Osteoblast (primary cell): ENCODE results near the gene WDR12. TPM values are rescaled to one million over a fixed set of nuclear protein-coding genes. Genes with fewer than 3 reads are reported as not detected.
A peak's percentile ranks its signal among the peaks of the same experiment; 100 is the strongest.

Experiments
- DNase-seq: peaks from one replicate; pipeline ENCODE4 v3.0.0; 2011; ENCODE audit warnings: low spot score, mixed read lengths; ENCODE audit not compliant: insufficient read length; ENCODE audit errors: missing footprints
- H2AFZ ChIP-seq: 2 replicates; pipeline ENCODE4 v1.6.0; 2011; ENCODE audit warnings: mild to moderate bottlenecking, low read length
- H3K27ac ChIP-seq: 2 replicates; pipeline ENCODE4 v1.5.1; 2011; ENCODE audit warnings: mild to moderate bottlenecking, low read depth, low read length, moderate library complexity
- H3K27me3 ChIP-seq: 2 replicates; pipeline ENCODE4 v1.6.0; 2012; ENCODE audit warnings: mild to moderate bottlenecking, control low read depth, inconsistent platforms, low read length, moderate library complexity; ENCODE audit not compliant: insufficient read depth
- H3K36me3 ChIP-seq: 2 replicates; pipeline ENCODE4 v1.5.1; 2011; ENCODE audit warnings: mild to moderate bottlenecking, low read length, control low read depth, moderate library complexity; ENCODE audit not compliant: insufficient read depth
- H3K4me1 ChIP-seq: 2 replicates; pipeline ENCODE4 v1.5.1; 2011; ENCODE audit warnings: mild to moderate bottlenecking, low read length, control low read depth, moderate library complexity; ENCODE audit not compliant: insufficient read depth
- H3K4me2 ChIP-seq: 2 replicates; pipeline ENCODE4 v1.6.0; 2011; ENCODE audit warnings: mild to moderate bottlenecking, low read length; ENCODE audit not compliant: insufficient read depth
- H3K4me3 ChIP-seq: fragments of 200-600 bp; sonication (generic); 3 replicates; pipeline ENCODE4 v1.5.1; 2012; ENCODE audit warnings: mild to moderate bottlenecking, low read length, inconsistent platforms; ENCODE audit not compliant: insufficient read depth
- H3K79me2 ChIP-seq: 2 replicates; pipeline ENCODE4 v1.6.0; 2012; ENCODE audit warnings: mild to moderate bottlenecking, low read length, control low read depth, inconsistent platforms; ENCODE audit not compliant: insufficient read depth
- H3K9me3 ChIP-seq: 2 replicates; pipeline ENCODE4 v1.5.1; 2011; ENCODE audit warnings: low read depth, low read length, control low read depth
- H4K20me1 ChIP-seq: 2 replicates; pipeline ENCODE4 v1.6.0; 2012; ENCODE audit warnings: mild to moderate bottlenecking, low read length, control low read depth; ENCODE audit not compliant: insufficient read depth
- total RNA-seq: library from RNA; depleted of rRNA; stranded (reverse); fragments of >200 nt; gene quantifications from 2 replicates; pipeline ENCODE4 v1.2.3, GENCODE V29; 2012
- TF ChIP-seq, protein P1 (sequence below): IDR thresholded peaks from 2 replicates; pipeline ENCODE4 v1.5.1; 2011; ENCODE audit warnings: mild to moderate bottlenecking, low read depth, low read length, moderate library complexity; ENCODE audit errors: extremely low read depth

Gene WDR12
- total RNA-seq, 1 donor: 21.4 TPM

DNA sequence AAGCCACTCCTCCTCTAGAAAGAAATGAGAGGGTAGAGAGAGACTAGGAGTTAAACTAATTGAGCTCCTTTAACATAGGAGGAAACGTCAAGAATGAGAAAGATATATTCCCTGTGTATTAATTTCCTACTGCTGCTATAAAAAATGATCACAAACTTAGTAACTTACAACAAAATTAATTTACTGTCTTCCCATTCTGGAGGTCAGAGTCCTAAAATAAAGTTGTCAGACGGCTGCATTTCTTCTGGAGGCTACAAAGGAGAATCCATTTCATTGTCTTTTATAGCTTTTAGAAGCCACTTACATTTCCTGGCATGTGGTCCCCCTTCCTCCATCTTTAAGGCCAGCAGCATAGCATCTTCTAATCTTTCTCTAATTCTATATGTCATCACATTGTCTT, 66.8 kb downstream of the WDR12 start:
- H3K4me3 ChIP-seq: no peak overlapping the region
- H2AFZ ChIP-seq: no peak overlapping the region
- H3K4me1 ChIP-seq: no peaks in the 10 kb centered on the region
- no peak for DNase-seq
- no peaks in the 10 kb centered on the region for H3K27me3 ChIP-seq
- TF ChIP-seq, protein P1, sequence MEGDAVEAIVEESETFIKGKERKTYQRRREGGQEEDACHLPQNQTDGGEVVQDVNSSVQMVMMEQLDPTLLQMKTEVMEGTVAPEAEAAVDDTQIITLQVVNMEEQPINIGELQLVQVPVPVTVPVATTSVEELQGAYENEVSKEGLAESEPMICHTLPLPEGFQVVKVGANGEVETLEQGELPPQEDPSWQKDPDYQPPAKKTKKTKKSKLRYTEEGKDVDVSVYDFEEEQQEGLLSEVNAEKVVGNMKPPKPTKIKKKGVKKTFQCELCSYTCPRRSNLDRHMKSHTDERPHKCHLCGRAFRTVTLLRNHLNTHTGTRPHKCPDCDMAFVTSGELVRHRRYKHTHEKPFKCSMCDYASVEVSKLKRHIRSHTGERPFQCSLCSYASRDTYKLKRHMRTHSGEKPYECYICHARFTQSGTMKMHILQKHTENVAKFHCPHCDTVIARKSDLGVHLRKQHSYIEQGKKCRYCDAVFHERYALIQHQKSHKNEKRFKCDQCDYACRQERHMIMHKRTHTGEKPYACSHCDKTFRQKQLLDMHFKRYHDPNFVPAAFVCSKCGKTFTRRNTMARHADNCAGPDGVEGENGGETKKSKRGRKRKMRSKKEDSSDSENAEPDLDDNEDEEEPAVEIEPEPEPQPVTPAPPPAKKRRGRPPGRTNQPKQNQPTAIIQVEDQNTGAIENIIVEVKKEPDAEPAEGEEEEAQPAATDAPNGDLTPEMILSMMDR: no peak
- no peaks in the 10 kb centered on the region for H4K20me1 ChIP-seq
- H3K36me3 ChIP-seq: no peaks in the 10 kb centered on the region
- H3K79me2 ChIP-seq: no peaks in the 10 kb centered on the region
- H3K4me2 ChIP-seq: no peak overlapping the region
- peaks cover 2% of the 10 kb centered on the region for H3K9me3 ChIP-seq
- H3K27ac ChIP-seq: no peak overlapping the region

DNA sequence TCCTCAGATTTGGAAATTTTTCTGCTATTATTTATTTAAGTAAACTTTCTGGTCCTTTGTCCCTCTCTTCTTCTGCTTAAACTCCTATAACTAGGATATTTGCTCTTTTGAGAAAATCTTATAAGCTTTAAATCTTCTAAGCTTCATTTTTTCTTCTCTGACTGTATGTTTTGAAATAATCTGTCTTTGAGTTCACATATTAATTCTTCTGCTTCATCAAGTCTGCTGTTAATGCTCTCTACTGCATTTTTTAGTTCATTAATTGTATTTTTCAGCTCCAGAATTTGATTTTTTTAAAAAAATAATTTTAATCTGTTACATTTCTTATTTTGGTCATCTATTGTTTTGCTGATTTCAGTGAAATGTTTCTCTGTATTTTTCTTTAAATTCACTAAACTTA, 68.8 kb downstream of the WDR12 start:
- no peaks in the 10 kb centered on the region for H4K20me1 ChIP-seq
- no peak overlapping the region for H3K4me2 ChIP-seq
- H3K4me1 ChIP-seq: no peaks in the 10 kb centered on the region
- DNase-seq: no peak
- H3K27ac ChIP-seq: no peak overlapping the region
- H3K36me3 ChIP-seq: no peaks in the 10 kb centered on the region
- TF ChIP-seq, protein P1: no peak
- H3K27me3 ChIP-seq: no peaks in the 10 kb centered on the region
- H2AFZ ChIP-seq: no peak overlapping the region
- no peak overlapping the region for H3K4me3 ChIP-seq
- peaks cover 2% of the 10 kb centered on the region for H3K9me3 ChIP-seq
- H3K79me2 ChIP-seq: no peaks in the 10 kb centered on the region

DNA sequence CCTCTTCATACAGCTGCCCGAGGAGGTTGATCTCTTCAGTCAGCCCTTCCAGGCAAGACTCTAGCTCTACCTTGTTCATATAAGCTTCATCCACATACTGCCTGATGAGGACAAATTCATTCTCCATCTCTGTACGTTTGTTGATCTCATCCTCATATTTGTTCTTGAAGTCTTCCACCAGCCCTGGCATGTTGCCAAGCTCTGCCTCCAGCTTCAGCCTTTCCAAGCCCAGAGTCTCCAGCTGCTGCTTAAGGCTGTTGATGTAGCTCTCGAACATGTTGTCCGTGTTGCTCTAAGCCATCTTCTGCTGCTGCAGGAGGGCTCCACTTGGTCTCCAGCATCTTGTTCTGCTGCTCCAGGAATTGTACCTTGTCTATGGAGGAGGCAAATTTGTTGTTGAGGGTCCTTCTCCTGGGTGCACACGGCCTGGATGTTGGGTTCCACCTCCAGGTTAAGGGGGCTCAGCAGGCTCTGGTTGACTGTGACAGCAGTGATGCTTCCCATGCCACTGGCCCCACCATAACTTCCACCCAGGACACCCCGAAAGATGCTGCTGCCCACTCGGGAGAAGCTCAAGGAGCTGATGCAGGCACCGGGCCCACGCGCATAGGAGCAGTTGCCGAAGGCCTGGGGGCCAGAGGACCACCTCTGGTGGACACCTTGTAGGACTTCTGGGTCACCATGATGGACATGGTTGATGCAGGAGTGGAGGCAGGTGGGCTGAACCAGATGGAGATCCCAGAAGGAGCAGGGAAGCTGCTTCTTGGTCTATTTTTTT, 70.2 kb downstream of the WDR12 start:
- Histone ChIP-seq H3K4me2 (no peak overlapping the region), H3K9me3 (peaks cover 2% of the 10 kb centered on the region), H3K79me2 (no peaks in the 10 kb centered on the region), H4K20me1 (no peaks in the 10 kb centered on the region), H3K27me3 (no peaks in the 10 kb centered on the region), H3K36me3 (no peaks in the 10 kb centered on the region), H3K27ac (no peak overlapping the region), H3K4me3 (no peak overlapping the region), H2AFZ (no peak overlapping the region), H3K4me1 (no peaks in the 10 kb centered on the region)
- no peak for DNase-seq
- TF ChIP-seq, protein P1: no peak

DNA sequence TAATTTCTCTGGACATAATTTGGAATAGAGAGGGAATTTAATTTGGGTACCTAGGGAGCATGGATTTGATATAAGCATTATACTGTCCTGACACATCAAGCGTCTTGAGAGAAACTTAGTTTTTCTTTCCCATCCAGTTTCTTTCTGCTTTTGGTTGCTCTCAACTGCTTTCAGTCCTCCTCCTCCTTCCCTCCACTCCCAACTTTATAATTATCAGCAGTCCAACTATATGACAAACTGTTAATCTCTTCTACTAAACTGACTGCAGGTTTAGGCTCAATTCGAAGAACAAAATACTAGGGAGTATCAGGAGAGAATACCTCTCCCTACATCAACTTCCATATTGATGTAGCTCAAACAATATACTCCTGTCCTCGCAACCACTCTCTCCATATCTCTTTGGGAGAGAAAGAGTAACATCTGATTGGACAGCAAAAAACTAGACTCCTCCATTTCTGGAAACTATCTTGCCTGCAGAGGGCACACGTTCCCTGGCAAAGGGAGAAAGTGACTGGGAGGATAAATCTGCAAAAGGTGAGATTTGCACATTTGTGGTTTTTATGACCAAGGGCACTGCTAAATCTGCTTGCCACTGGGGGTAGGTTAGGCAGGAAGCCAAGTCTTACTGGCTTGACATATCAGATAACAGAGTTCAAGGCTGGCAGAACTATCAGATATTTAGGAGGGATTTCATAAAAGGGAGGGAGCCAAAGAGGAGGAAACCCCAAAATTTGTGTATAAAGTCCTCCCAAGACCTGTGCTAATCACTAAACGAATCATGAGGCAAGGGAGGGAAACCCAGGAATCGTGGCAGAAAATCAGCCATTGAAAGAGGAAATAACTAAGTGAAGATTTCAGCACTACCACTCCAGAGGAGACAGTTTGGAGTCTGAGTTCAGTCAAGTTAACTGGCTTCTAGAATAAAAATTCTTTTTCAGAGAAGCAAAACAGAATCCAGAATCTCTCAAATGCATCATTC, 79.9 kb downstream of the WDR12 start:
- Histone ChIP-seq H4K20me1 (no peaks in the 10 kb centered on the region), H3K79me2 (no peaks in the 10 kb centered on the region), H3K27me3 (no peaks in the 10 kb centered on the region), H2AFZ (peak overlapping the region; percentile 86), H3K4me2 (peak overlapping the region; percentile 78), H3K4me3 (peak overlapping the region; percentile 62), H3K27ac (no peak overlapping the region), H3K36me3 (no peaks in the 10 kb centered on the region), H3K9me3 (no peaks in the 10 kb centered on the region), H3K4me1 (peaks cover 3% of the 10 kb centered on the region)
- peak; percentile 72 for DNase-seq
- TF ChIP-seq, protein P1: peak; percentile 82
